ENCODE results near the gene DPYSL3. TPM values are rescaled to one million over a fixed set of nuclear protein-coding genes. Genes with fewer than 3 reads are reported as not detected.

Gene DPYSL3
- total RNA-seq, 1 experiment from 2014 or later = 24.8 TPM

- H3K36me3 ChIP-seq (ENCODE audit: insufficient read depth, low read length, poor library complexity, severe bottlenecking) = no peaks in the 10 kb centered on the region
- no peaks in the 10 kb centered on the region for H3K9me3 ChIP-seq (ENCODE audit: low read depth, low read length, poor library complexity, severe bottlenecking)
- ChIA-PET POLR2A (ENCODE audit: low non-redundant PET) (no interaction called here), CTCF (no interaction called here)
- no peaks in the 10 kb centered on the region for H3K27me3 ChIP-seq (replicated peaks; ENCODE audit: insufficient read depth, low read depth, low read length, poor library complexity)
- intact Hi-C loops (cut with micrococcal nuclease; ENCODE audit: unreplicated experiment) = no loop called here
- H3K4me1 ChIP-seq (ENCODE audit: insufficient read depth, low read length, poor library complexity, severe bottlenecking) = no peaks in the 10 kb centered on the region
- H3K4me3 ChIP-seq (ENCODE audit: low read depth, low read length, poor library complexity, severe bottlenecking) = no peak overlapping the region
- BruUV-seq (replicated peaks) = no TSS peak
- TF ChIP-seq, protein P1, sequence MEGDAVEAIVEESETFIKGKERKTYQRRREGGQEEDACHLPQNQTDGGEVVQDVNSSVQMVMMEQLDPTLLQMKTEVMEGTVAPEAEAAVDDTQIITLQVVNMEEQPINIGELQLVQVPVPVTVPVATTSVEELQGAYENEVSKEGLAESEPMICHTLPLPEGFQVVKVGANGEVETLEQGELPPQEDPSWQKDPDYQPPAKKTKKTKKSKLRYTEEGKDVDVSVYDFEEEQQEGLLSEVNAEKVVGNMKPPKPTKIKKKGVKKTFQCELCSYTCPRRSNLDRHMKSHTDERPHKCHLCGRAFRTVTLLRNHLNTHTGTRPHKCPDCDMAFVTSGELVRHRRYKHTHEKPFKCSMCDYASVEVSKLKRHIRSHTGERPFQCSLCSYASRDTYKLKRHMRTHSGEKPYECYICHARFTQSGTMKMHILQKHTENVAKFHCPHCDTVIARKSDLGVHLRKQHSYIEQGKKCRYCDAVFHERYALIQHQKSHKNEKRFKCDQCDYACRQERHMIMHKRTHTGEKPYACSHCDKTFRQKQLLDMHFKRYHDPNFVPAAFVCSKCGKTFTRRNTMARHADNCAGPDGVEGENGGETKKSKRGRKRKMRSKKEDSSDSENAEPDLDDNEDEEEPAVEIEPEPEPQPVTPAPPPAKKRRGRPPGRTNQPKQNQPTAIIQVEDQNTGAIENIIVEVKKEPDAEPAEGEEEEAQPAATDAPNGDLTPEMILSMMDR (conservative IDR thresholded peaks at IDR 0.05; ENCODE audit: low read depth, low read length) = no peak
- no peak for TF ChIP-seq EZH2 (IDR thresholded peaks at IDR 0.05; ENCODE audit: borderline replicate concordance, low read depth, low read length, poor library complexity, severe bottlenecking)
- no peak for DNase-seq (ENCODE audit: low spot score)
- no peak overlapping the region for H3K27ac ChIP-seq (ENCODE audit: low read depth, low read length, poor library complexity, severe bottlenecking)
Measured at GRCh38 chr5:147415651-147416050, 94.2 kb downstream of the DPYSL3 start.

DNA sequence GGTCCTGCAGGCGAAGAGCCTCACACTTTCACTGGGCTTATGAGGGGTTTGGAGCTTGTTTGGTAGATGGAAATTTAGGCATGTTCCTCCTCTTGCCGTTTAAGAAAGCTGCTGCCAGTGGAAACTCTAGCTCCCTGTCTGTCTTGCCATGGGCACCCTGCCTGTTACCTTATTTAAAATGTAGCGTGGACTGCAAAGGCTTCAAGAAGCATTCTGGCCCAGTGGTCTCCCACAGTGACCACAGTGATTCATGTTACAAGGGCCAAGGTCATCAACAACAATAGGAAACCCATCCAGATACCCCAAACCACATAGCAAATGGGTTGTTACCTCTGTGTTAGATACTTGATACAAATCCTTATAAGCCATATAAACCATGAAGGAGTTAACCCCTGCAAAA, 96.6 kb downstream of the DPYSL3 start:
- no peaks in the 10 kb centered on the region for H3K4me1 ChIP-seq (ENCODE audit: insufficient read depth, low read length, poor library complexity, severe bottlenecking)
- no peak overlapping the region for H3K4me3 ChIP-seq (ENCODE audit: low read depth, low read length, poor library complexity, severe bottlenecking)
- no peak overlapping the region for H3K27ac ChIP-seq (ENCODE audit: low read depth, low read length, poor library complexity, severe bottlenecking)
- BruUV-seq (replicated peaks) = no TSS peak
- H3K27me3 ChIP-seq (replicated peaks; ENCODE audit: insufficient read depth, low read depth, low read length, poor library complexity) = no peaks in the 10 kb centered on the region
- TF ChIP-seq, protein P1 (conservative IDR thresholded peaks at IDR 0.05; ENCODE audit: low read depth, low read length) = no peak
- TF ChIP-seq EZH2 (IDR thresholded peaks at IDR 0.05; ENCODE audit: borderline replicate concordance, low read depth, low read length, poor library complexity, severe bottlenecking) = no peak
- intact Hi-C loops (cut with micrococcal nuclease; ENCODE audit: unreplicated experiment) = no loop called here
- H3K36me3 ChIP-seq (ENCODE audit: insufficient read depth, low read length, poor library complexity, severe bottlenecking) = no peaks in the 10 kb centered on the region
- no peak for DNase-seq (ENCODE audit: low spot score)
- CTCF ChIA-PET = no interaction called here
- POLR2A ChIA-PET (ENCODE audit: low non-redundant PET) = interaction anchor here (0.6 kb wide), 1 partner anchor 96 kb away, joined by 3 read pairs; no protein-coding TSS in a partner anchor
- H3K9me3 ChIP-seq (ENCODE audit: low read depth, low read length, poor library complexity, severe bottlenecking) = no peaks in the 10 kb centered on the region

- Histone ChIP-seq H3K36me3 (ENCODE audit: insufficient read depth, low read length, poor library complexity, severe bottlenecking) (no peaks in the 10 kb centered on the region), H3K9me3 (ENCODE audit: low read depth, low read length, poor library complexity, severe bottlenecking) (no peaks in the 10 kb centered on the region), H3K27ac (ENCODE audit: low read depth, low read length, poor library complexity, severe bottlenecking) (no peak overlapping the region), H3K27me3 (replicated peaks; ENCODE audit: insufficient read depth, low read depth, low read length, poor library complexity) (no peaks in the 10 kb centered on the region), H3K4me1 (ENCODE audit: insufficient read depth, low read length, poor library complexity, severe bottlenecking) (no peaks in the 10 kb centered on the region), H3K4me3 (ENCODE audit: low read depth, low read length, poor library complexity, severe bottlenecking) (no peak overlapping the region)
- intact Hi-C loops (cut with micrococcal nuclease; ENCODE audit: unreplicated experiment) = no loop called here
- TF ChIP-seq, protein P1 (conservative IDR thresholded peaks at IDR 0.05; ENCODE audit: low read depth, low read length) = no peak
- no peak for TF ChIP-seq EZH2 (IDR thresholded peaks at IDR 0.05; ENCODE audit: borderline replicate concordance, low read depth, low read length, poor library complexity, severe bottlenecking)
- ChIA-PET POLR2A (ENCODE audit: low non-redundant PET) (interaction anchor here (0.6 kb wide), 1 partner anchor 95 kb away, joined by 3 read pairs; no protein-coding TSS in a partner anchor), CTCF (no interaction called here)
- BruUV-seq (replicated peaks) = no TSS peak
- DNase-seq (ENCODE audit: low spot score) = no peak
Measured at GRCh38 chr5:147412561-147412960, 97.3 kb downstream of the DPYSL3 start.
